Kidney epithelial cell (primary cell): ENCODE data around the gene ZDHHC12. TPM values are rescaled to one million over a fixed set of nuclear protein-coding genes. Genes with fewer than 3 reads are reported as not detected.

Experiments
- DNase-seq: peaks from one replicate; pipeline ENCODE4 v3.0.0-alpha.2; 2010; ENCODE audit warnings: low read depth
- H3K27me3 ChIP-seq: 2 replicates; pipeline ENCODE4 v1.6.0; 2011; ENCODE audit warnings: low read length; ENCODE audit not compliant: control insufficient read depth, insufficient read depth
- H3K36me3 ChIP-seq: 2 replicates; pipeline ENCODE4 v1.5.1; 2011; ENCODE audit warnings: low read length; ENCODE audit not compliant: control insufficient read depth, insufficient read depth
- H3K4me3 ChIP-seq: 2 replicates; pipeline ENCODE4 v1.5.1; 2011; ENCODE audit warnings: low read depth, mild to moderate bottlenecking, control low read depth, low read length
- total RNA-seq: library from RNA; depleted of rRNA; stranded (reverse); fragments of >200 nt; gene quantifications from 2 replicates; pipeline ENCODE4 v1.2.3, GENCODE V29; 2015
- TF ChIP-seq, protein P1 (sequence below): IDR thresholded peaks from 2 replicates; pipeline ENCODE4 v1.5.1; 2011; ENCODE audit warnings: mild to moderate bottlenecking, moderate library complexity, low read length, control low read depth, inconsistent platforms; ENCODE audit not compliant: insufficient read depth, poor library complexity, severe bottlenecking

Gene ZDHHC12
- total RNA-seq, 1 donor from 2014 or later, result 96.3 TPM

DNA sequence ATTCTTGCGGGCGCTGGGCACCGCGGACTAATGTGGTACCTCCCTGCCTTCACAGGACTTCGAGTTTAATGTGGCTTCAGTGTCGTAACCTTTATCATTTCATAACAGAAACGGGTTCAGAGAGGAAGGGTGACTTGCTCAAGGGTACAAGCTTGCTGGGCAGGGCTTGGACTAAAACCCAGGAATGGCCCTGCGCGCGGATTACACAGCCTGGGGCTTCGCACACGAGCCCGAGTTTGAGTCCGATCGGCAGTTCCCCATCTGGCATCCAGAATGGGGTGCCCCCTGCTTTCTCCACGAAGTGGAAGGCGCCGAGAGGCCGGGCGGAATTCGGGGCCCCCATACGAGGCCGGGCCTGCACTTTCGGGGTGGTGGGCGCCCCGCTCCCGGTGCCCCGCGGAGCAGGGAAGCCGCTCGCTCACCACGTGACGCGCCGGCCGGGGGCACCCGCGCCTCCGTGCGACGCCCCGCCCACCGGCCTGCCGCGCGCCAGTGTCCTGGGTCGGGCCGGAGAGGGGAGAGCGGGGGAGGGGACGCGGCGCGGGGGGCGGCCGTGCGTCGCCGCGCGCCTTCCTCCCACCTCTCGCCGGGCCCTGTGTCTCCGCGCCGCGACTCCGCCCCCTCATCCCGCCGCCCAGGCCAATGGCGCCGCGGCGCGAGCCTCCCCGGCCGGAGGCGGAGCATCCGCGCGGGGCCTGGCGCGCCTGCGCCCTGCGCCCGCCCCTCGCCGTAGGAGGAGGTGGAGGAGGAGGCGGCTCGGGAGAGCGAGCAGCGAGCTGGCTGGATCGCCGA, 35.2 kb downstream of the ZDHHC12 start, which contains the start of gene SET:
Gene SET (plus strand): TSS at position 722 of the 792 bp plus-strand sequence. CDS start 361 bp downstream, outside the sequence.
- TF ChIP-seq, protein P1, sequence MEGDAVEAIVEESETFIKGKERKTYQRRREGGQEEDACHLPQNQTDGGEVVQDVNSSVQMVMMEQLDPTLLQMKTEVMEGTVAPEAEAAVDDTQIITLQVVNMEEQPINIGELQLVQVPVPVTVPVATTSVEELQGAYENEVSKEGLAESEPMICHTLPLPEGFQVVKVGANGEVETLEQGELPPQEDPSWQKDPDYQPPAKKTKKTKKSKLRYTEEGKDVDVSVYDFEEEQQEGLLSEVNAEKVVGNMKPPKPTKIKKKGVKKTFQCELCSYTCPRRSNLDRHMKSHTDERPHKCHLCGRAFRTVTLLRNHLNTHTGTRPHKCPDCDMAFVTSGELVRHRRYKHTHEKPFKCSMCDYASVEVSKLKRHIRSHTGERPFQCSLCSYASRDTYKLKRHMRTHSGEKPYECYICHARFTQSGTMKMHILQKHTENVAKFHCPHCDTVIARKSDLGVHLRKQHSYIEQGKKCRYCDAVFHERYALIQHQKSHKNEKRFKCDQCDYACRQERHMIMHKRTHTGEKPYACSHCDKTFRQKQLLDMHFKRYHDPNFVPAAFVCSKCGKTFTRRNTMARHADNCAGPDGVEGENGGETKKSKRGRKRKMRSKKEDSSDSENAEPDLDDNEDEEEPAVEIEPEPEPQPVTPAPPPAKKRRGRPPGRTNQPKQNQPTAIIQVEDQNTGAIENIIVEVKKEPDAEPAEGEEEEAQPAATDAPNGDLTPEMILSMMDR, result no peak
- Histone ChIP-seq H3K4me3 (peak within 1 kb of the TSS; percentile 95), H3K36me3 (peaks cover 1% of the 10 kb centered on the region), H3K27me3 (no peaks in the 10 kb centered on the region)
- peak; percentile 53 for DNase-seq

DNA sequence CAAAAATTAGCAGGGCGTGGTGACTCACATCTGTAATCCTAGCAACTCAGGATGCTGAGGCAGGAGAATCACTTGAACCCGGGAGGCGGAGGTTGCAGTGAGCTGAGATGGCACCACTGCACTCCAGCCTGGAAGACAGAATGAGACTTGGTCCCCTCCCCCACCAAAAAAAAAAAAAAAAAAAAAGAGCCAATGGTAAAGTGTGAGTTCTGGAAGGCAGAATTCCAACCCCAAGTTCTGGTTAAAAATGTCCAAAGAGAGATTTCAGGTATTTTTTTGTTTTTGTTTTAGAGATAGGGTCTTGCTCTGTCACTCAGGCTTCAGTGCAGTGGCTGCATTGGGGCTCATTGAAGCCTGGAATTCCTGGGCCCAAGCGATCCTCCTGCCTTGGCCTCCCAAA, 36.5 kb downstream of the ZDHHC12 start:
- TF ChIP-seq, protein P1, result no peak
- Histone ChIP-seq H3K36me3 (peaks cover 1% of the 10 kb centered on the region), H3K27me3 (no peaks in the 10 kb centered on the region), H3K4me3 (no peak overlapping the region)
- DNase-seq, result no peak

DNA sequence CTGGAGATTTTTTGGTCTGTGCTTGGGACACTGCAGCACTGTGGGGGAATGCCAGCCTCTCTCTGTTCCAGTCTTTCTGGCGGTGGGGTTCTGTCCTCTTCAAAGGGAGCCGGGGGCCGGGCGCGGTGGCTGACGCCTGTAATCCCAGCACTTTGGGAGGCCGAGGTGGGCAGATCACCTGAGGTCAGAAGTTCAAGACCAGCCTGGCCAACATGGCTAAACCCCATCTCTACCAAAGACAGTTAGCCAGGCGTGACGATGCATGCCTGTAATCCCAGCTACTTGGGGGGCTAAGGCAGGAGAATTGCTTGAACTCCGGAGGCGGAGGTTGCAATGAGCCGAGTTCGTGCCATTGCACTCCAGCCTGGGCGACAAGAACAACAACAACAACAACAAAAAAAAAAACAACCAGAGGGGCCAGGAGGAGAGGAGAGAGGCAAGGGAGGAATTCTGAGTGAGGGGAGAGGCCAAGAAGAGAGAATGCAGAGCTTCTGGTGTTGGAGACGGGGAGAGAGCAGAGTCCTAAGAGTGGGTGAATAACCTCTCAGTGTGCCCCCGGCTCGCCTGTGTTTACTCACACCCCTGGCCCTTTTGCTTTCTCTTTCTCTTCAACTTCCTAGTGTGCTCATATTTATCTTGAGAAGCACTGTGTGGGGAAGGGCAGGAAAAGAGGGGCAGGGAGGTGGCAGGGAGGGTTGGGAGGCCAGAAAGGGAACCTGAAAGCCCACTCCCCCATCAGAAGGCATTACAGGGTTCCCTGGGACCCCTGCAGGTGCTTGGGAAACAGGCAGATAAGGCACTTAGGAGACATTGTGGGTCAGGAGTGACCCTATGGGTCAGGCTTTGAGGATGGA, 38.1 kb downstream of the ZDHHC12 start:
- DNase-seq, result no peak
- H3K27me3 ChIP-seq, result no peaks in the 10 kb centered on the region
- TF ChIP-seq, protein P1, result no peak
- H3K36me3 ChIP-seq, result peaks cover 1% of the 10 kb centered on the region
- H3K4me3 ChIP-seq, result no peak overlapping the region

DNA sequence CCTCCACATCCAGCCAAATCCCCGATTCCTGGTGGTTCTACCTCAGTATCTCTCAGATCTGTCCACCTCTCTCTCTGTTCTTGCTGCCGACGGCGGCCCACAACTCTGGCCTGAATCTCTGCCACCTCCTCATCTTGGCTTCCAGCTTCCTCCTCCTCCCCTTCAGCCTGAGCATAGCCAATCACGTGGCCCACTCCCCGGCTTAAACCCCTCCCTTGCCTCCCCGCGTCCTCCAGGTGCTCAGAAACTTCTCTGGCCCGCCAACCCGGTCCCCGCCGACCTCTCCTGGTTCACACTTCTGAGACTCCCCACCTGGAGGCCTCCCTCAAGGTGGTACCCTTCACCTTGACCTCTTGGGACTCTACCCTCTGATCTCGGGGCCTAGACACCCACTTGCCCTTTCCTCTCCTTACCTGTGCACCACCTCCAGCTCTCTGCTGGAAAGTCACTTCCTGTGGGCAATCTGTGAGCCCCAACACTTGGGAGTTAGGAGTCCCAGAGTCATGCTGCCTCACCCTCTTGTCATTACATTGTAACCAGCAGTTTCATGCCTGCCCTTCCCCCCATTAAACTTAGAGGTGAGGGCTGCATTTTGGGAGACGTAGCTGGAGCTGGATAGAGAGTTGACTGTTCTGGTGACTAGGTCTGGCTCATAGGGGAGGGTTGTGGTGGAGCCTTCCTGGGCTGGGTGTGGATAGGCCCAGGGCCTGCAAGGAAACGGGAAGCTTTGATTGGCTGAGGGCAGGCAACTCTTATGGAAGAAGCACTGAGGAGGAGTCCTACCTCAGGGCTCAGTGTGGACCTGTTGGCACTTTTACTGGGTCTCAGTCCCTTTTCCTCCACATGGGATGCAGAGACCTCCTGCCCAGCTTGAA, 39.4 kb downstream of the ZDHHC12 start:
- peak; percentile 61 for DNase-seq
- Histone ChIP-seq H3K36me3 (no peaks in the 10 kb centered on the region), H3K4me3 (peak overlapping the region; percentile 57), H3K27me3 (no peaks in the 10 kb centered on the region)
- TF ChIP-seq, protein P1, result no peak

DNA sequence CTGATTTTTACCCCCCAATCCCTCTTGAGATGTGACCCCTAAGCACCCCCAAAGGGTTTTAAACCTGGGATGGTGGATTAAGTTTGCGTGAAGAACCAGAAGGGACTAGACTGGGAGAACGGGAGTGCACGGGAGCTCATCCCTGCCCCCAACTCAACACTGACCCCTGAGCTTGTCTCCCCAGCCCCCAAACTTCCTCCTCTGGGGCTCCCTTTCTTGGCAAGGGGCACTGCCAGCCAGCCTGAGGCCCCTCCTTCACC, 39.9 kb downstream of the ZDHHC12 start:
- Histone ChIP-seq H3K36me3 (no peaks in the 10 kb centered on the region), H3K4me3 (peak overlapping the region; percentile 57), H3K27me3 (no peaks in the 10 kb centered on the region)
- no peak for DNase-seq
- TF ChIP-seq, protein P1, result no peak
